K562 (cell line): ENCODE measurements around the gene CERS1.

Source experiments
- CTCF ChIP-seq, 3 experiments: IDR thresholded peaks in 2 of 3; conservative IDR thresholded peaks in 1 of 3; 2 replicates each; pipeline ENCODE4 v1.5.1; 2011 to 2012; ENCODE audit warnings: low read length in 3 of 3, mild to moderate bottlenecking in 3 of 3, control low read depth in 2 of 3, improper control_type of control experiment in 1 of 3, inconsistent platforms in 1 of 3, low read depth in 1 of 3, mixed read lengths in 1 of 3, moderate library complexity in 1 of 3; ENCODE audit not compliant: insufficient read depth in 2 of 3
- ETV6 ChIP-seq, 3 experiments: fragments of 150-350 bp in 1 of 3; sonication (generic) in 1 of 3; formaldehyde crosslinking in 1 of 3; IDR thresholded peaks; 2 replicates each; pipeline versions ENCODE4 v1.6.1 to v1.8.0; 2014 to 2022; ENCODE audit warnings: borderline replicate concordance in 2 of 3, low read depth in 2 of 3, antibody characterized with exemption in 1 of 3, low read length in 1 of 3, mild to moderate bottlenecking in 1 of 3, missing genetic modification reagents in 1 of 3
- MAZ ChIP-seq, 2 experiments: fragments of 450-650 bp in 1 of 2; sonication (generic) in 1 of 2; formaldehyde crosslinking; IDR thresholded peaks in 1 of 2; conservative IDR thresholded peaks in 1 of 2; 2 replicates each; pipeline versions ENCODE4 v1.4.0 to v1.5.0; 2020; ENCODE audit warnings: mild to moderate bottlenecking in 1 of 2, missing genetic modification reagents in 1 of 2

GRCh38 chr19:18828786-18829185 lies 67.2 kb downstream of the CERS1 start:
- TF ChIP-seq CTCF (IDR thresholded peaks at IDR 0.05 in 2 of 3, conservative IDR thresholded peaks at IDR 0.05 in 1 of 3; ENCODE audit: insufficient read depth in 2 of 3, low read depth in 1 of 3, low read length in 3 of 3) (no peak), MAZ (CRISPR knock-in tag; conservative IDR thresholded peaks at IDR 0.05 in 1 of 2, IDR thresholded peaks at IDR 0.05 in 1 of 2) (no peak), ETV6 (IDR thresholded peaks at IDR 0.05; ENCODE audit: borderline replicate concordance in 1 of 2, low read depth in 2 of 2, low read length in 1 of 2) (no peak), ETV6 (CRISPR knock-in tag; IDR thresholded peaks at IDR 0.05; ENCODE audit: borderline replicate concordance) (no peak)
